Muscle of leg (tissue), 11 donors: ENCODE measurements around the gene SNIP1. TPM values are rescaled to one million over a fixed set of nuclear protein-coding genes. Genes with fewer than 3 reads are reported as not detected.
"Not testable (repeated sequence)": the region's sequence is repeated elsewhere in the genome, so short reads cannot be mapped to it uniquely, and the experiment has no call there.

Experiments
- DNase-seq: peaks from one replicate; pipeline ENCODE4 v3.0.0; 2013
- H3K27ac ChIP-seq: one replicate; pipeline ENCODE4 v1.5.1; 2013; ENCODE audit warnings: mild to moderate bottlenecking, low read length, control low read depth
- H3K27me3 ChIP-seq: one replicate; pipeline ENCODE4 v1.6.1; 2013; ENCODE audit warnings: low read length; ENCODE audit not compliant: control insufficient read depth, insufficient read depth
- H3K36me3 ChIP-seq: one replicate; pipeline ENCODE4 v1.6.1; 2013; ENCODE audit warnings: low read length; ENCODE audit not compliant: control insufficient read depth, insufficient read depth
- H3K4me1 ChIP-seq: one replicate; pipeline ENCODE4 v1.6.1; 2013; ENCODE audit warnings: low read length; ENCODE audit not compliant: control insufficient read depth, insufficient read depth
- H3K4me3 ChIP-seq: one replicate; pipeline ENCODE4 v1.5.1; 2013; ENCODE audit warnings: low read length, control low read depth
- H3K9me3 ChIP-seq: replicated peaks from 2 replicates; pipeline ENCODE4 v1.6.1; 2013; ENCODE audit warnings: low read depth, low read length; ENCODE audit not compliant: control insufficient read depth
- WGBS: methylation state at CpG from one replicate; pipeline ENCODE4 v1.1.5; 2013; ENCODE audit warnings: missing lambda C conversion rate; ENCODE audit not compliant: insufficient coverage; 5-methylcytosine and 5-hydroxymethylcytosine counted together
- polyA plus RNA-seq, 8 donors: library from polyadenylated mRNA; unstranded; fragments of 120-200 nt; gene quantifications; one replicate each; pipeline versions ENCODE4 v1.2.1 to v1.2.3, GENCODE V29; 2013; ENCODE audit warnings: inconsistent platforms in 1 of 8, low replicate concordance in 1 of 8; ENCODE audit not compliant: insufficient read length in 8 of 8, insufficient read depth in 1 of 8
- total RNA-seq: library from RNA; stranded (reverse); fragments of 120-200 nt; gene quantifications from one replicate; pipeline ENCODE4 v1.2.4, GENCODE V29; 2013

The SNIP1 gene
- total and polyA plus RNA-seq, 9 donors, result 7.2 to 11.0 (median 8.8) TPM

DNA sequence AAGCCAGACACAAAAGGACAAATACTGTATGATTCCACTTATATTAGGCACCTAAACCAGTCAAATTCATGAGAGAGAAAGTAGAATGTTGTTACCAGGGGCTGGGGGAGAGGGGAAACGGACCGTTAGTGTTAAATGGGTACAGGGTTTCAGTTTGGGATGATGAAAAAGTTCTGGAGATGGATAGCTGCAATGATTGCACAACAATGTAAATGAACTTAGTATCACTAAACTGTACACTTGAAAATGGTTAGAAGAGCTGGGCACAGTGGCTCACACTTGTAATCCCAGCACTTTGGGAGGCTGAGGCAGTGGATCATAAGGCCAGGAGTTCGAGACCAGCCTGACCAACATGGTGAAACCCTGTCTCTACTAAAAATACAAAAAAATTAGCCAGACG lies 30.5 kb upstream of the SNIP1 start:
- no CpG with 5 or more reads among the region's 4 CpGs for WGBS

DNA sequence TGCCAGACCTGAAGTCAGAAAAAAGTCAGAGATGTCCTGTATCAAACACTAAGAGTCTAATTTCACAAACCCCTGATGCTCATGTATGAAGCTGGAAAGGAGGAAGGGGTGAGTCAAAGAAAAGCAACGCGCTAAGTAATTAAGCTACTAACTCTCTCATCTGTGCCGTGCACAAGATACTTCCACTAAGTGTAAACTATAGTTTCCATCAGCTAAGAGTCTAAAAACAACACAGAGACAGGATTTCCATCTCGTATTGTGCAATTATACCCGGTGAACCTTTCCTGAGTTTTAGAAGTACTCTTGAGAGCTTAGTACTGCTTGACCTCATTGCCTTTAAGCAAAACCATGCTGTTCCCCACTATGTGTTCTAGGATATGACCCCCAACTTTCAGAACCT lies 21.6 kb upstream of the SNIP1 start:
- no peaks in the 10 kb centered on the region for H3K27me3 ChIP-seq
- H3K4me3 ChIP-seq, result no peak overlapping the region
- no peak overlapping the region for H3K27ac ChIP-seq
- H3K4me1 ChIP-seq, result no peaks in the 10 kb centered on the region
- WGBS, result no CpG with 5 or more reads among the region's 5 CpGs
- DNase-seq, result no peak
- no peaks in the 10 kb centered on the region for H3K9me3 ChIP-seq
- peaks cover 78% of the 10 kb centered on the region for H3K36me3 ChIP-seq

More for the DNA sequence above, 30.5 kb upstream of the SNIP1 start:
- not testable (repeated sequence) for H3K27me3 ChIP-seq, H3K4me1 ChIP-seq, H3K9me3 ChIP-seq, H3K27ac ChIP-seq, H3K4me3 ChIP-seq, DNase-seq
- peaks cover 38% of the 10 kb centered on the region for H3K36me3 ChIP-seq

DNA sequence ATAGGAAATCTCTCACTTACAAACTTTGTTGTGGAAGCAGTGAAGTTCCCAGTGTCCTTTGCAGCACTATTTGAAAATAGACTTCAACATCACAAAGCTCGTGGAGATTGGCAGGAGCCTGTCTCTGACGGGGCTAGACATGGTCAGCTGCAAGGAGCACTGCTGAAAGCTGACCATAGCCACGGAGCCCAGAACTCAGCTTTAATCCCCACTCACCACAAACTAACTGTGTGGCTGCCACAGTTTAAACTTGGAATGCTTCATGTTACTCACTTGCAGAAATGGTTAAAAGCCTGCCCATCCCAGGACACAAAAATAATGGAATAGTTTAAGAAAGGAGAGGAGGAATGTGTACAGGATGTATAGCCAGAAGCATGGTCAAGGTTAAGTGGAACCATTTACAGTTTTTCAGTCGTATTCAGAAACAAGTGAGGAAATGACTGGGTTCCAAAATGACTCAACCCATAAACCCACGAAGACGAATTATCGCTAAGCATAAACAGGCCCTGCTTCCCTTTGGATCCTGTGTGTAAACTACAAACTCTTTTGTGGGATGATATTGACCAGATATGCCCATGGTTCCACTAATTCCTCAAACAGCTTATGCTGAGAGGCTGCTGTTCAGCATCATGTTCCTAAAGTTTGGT lies 20.9 kb upstream of the SNIP1 start:
- Histone ChIP-seq H3K27me3 (no peaks in the 10 kb centered on the region), H3K4me3 (no peak overlapping the region), H3K4me1 (no peaks in the 10 kb centered on the region), H3K27ac (no peak overlapping the region), H3K9me3 (no peaks in the 10 kb centered on the region), H3K36me3 (peaks cover 76% of the 10 kb centered on the region)
- no peak for DNase-seq
- 86% methylated on average over 4 of the region's 7 CpGs for WGBS

DNA sequence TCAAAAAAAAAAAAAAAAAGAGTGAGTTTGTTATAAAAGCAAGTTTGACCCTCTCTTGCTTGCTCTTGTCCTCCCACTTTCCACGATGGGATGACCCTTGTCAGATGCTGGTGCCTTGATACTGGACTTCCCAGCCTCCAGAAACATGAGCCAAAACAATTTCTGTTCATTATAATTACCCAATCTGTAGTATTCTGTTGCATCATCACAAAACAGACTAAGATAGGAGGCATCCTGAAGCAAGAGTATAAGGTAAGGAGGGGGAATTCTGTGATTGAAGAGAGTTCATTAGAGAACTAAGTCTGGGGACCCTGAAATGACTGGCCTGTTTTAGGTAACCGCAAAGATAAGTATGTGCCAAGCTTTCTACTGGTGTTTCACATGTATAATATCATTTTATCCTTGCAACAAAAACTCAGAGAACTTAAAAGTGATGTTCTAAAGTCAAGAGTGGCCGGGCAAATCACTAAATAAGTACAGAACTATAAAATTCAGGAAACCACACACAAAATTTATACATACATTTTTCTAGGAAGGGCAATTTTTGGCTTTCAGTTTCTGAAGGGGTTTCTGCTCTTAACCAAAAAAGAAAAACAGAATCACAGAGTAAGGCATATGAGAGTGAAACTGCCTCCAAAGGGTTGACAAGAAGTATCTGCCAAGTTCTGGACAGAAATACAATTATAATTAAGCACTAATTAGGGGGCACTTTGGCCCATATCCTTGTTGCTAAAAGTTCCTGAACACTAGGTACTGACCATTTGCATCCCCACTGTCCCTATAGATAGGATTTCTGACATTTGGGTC lies 16.6 kb upstream of the SNIP1 start:
- no CpG with 5 or more reads among the region's 3 CpGs for WGBS
- Histone ChIP-seq H3K9me3 (no peaks in the 10 kb centered on the region), H3K27ac (no peak overlapping the region), H3K4me1 (no peaks in the 10 kb centered on the region), H3K27me3 (no peaks in the 10 kb centered on the region), H3K4me3 (no peak overlapping the region), H3K36me3 (peaks cover 85% of the 10 kb centered on the region)
- no peak for DNase-seq

DNA sequence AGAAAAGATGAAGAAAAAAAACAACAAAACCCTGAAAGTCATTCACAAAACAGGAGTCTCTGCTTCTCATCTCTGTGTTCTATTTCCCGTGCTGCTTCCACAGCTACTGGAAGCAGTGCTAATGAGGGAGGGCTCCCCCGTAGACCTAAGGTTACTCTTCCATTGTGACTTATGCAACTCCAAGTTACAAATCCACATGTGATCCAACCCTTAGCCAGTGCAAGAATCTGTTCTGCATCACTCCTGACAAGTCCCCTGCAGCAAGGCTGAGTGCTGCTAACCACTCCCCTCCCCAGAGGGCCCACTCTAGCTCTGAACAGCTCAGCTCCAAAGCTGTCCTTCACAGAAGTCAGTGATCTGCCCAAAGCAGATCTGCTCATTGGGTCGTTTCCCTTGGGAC lies 12.9 kb upstream of the SNIP1 start:
- Histone ChIP-seq H3K9me3 (no peaks in the 10 kb centered on the region), H3K4me1 (no peaks in the 10 kb centered on the region), H3K27ac (no peak overlapping the region), H3K4me3 (no peak overlapping the region), H3K36me3 (peaks cover 74% of the 10 kb centered on the region), H3K27me3 (no peaks in the 10 kb centered on the region)
- DNase-seq, result no peak
- WGBS, result 67% methylated on average over 3 of the region's 3 CpGs

DNA sequence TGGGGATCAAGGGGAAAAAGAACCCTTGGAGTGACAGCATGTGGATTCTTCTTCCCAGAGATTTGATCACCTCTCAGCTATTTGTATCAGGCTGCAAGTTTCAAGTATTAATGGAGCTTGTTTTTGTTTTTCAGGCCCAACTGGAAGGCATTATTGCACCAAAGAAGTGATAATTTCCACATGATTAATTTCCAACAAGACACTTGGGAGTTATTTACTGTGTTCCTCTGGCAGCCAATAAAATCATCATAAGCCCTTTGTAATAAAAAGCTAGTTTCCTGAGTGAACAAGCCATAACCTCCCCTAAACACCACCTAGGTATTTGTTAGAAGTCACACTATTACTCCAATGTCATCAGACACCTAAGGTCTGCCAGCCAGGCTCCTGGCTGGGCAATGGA lies 10.8 kb upstream of the SNIP1 start:
- Histone ChIP-seq H3K27me3 (no peaks in the 10 kb centered on the region), H3K4me1 (peaks cover 12% of the 10 kb centered on the region), H3K27ac (no peak overlapping the region), H3K4me3 (no peak overlapping the region), H3K36me3 (peaks cover 69% of the 10 kb centered on the region), H3K9me3 (no peaks in the 10 kb centered on the region)
- no peak for DNase-seq

DNA sequence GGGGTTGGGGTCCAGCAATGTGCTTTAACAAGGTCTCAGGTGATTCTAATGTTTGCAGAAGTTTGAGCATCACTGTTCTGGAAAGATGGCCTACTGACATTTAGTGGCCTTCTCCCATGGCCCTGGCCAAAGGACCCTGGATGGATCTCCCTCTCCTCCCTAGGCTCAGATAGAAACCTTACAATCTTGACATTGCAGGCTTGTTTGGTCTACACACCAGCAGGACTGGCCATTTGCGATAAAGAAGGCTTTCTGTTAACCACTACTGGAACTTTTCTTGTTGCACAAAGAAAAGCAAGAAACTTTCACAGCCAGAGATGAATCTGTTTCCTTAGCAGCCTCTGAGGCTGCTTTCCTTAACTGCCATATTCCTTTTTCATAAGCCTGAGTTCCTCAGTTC lies 8.9 kb upstream of the SNIP1 start:
- DNase-seq, result no peak
- 89% methylated on average over 1 of the region's 1 CpG for WGBS
- Histone ChIP-seq H3K4me1 (peaks cover 12% of the 10 kb centered on the region), H3K9me3 (no peaks in the 10 kb centered on the region), H3K27ac (no peak overlapping the region), H3K27me3 (no peaks in the 10 kb centered on the region), H3K36me3 (peaks cover 53% of the 10 kb centered on the region), H3K4me3 (no peak overlapping the region)

DNA sequence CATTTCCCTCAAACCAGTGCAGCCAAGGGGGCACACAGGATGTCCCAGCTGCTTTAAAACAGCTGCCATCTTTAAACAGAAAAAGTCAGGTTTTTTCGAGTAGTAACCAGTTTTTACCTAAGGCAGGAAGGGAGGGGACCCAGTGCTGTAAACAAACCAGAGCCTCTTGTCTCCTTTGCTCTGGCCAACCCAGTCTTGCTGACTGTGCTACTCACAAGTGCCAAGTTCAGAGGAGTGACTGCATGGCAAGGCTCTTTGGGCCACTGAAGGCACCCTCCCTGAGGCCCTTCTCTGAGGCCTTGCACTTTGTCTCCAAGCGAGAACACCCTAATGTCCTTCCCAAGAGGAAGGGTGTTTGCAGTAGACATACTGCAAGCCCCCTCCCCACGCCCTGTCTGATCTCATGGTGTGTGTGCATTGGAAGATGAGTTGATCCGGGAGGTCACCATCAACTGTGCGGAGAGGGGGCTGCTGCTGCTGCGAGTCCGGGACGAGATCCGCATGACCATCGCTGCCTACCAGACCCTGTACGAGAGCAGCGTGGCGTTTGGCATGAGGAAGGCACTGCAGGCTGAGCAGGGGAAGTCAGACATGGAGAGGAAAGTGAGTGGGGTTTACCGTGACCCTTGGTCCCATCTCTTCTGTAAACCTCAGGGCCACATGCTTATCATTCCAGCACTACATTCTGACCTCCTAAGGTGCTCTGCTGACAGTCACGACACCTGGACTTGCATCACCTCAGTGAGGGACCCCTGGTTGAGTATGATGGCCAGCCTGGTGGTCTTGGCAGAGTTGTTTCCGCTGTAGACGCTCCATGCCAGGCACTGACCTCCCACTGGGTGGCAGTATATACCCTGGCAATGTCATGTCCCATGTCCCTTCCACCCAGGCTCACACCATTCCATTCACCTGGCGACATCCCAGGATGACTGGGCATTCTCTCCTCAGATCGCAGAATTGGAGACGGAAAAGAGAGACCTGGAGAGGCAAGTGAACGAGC lies 7.3 kb upstream of the SNIP1 start:
- DNase-seq, result peak; percentile 23

DNA sequence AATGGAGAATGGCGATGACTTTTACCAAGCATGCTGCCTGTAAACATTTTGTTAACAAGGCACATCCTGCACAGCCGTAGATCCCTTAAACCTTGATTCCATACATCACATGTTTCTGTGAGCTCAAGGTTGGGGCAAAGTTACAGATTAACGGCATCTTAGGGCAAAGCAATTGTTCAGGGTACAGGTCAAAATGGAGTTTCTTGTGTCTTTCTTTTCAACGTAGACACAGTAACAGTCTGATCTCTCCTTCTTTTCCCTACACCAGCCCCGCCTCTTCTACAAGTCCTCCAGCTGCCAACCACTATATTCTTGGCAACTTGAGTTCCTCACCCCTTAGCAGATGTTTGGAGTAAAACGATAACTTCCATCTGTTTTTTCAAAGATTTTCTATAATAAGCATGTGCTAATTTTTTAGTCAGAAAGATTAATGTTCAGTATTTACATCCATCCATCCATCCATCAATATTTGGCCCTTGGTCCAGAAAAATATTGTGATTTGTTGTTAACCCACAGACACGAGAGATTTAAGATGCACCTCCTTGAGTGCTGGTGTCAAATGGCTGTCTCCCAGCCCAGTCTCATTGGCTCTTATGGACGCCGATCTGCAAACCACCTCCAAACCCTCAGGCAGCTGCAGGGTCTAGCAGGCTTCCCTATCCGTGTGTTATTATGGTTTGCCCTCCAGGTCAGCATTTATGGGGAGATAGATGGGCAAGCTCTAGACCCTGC lies 6.5 kb upstream of the SNIP1 start:
- WGBS, result 74% methylated on average over 3 of the region's 10 CpGs
- peaks cover 31% of the 10 kb centered on the region for H3K36me3 ChIP-seq
- H3K27ac ChIP-seq, result no peak overlapping the region
- H3K4me3 ChIP-seq, result no peak overlapping the region
- H3K4me1 ChIP-seq, result peaks cover 27% of the 10 kb centered on the region
- no peaks in the 10 kb centered on the region for H3K9me3 ChIP-seq
- DNase-seq, result peak; percentile 35
- H3K27me3 ChIP-seq, result no peaks in the 10 kb centered on the region

More for the DNA sequence above, 7.3 kb upstream of the SNIP1 start:
- Histone ChIP-seq H3K4me1 (peaks cover 25% of the 10 kb centered on the region), H3K27me3 (no peaks in the 10 kb centered on the region), H3K36me3 (peaks cover 38% of the 10 kb centered on the region), H3K4me3 (no peak overlapping the region), H3K9me3 (no peaks in the 10 kb centered on the region), H3K27ac (no peak overlapping the region)
- 87% methylated on average over 17 of the region's 21 CpGs for WGBS
